Measurements from ENCODE around the gene ROBO2.
"Not testable (repeated sequence)": the region's sequence is repeated elsewhere in the genome, so short reads cannot be mapped to it uniquely, and the experiment has no call there.

ROBO2 gene

GRCh38 chr3:77338195-77338594, 298.3 kb downstream of the ROBO2 start:
- DNase-seq (ENCODE audit: low read depth) = no peak

DNA sequence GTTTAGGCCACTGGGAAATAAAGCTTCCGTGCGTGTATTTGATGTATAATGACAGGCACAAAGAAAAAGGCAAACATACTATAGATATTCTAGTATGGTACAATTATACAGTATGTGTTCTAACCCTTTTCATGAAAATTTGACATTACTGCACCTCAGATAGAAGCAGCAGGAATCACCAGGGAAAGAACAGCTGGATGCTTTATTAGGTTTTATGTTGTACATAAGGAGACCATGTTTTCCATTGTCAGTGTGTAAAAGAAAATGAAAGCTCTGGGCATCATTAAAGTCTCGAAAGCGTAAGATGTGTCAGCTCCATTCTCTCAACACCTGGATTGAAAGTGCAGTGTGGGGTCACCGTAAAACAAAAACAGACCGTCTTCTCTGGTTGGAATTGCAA, 302.1 kb downstream of the ROBO2 start:
- no peak for DNase-seq (ENCODE audit: low read depth)

DNA sequence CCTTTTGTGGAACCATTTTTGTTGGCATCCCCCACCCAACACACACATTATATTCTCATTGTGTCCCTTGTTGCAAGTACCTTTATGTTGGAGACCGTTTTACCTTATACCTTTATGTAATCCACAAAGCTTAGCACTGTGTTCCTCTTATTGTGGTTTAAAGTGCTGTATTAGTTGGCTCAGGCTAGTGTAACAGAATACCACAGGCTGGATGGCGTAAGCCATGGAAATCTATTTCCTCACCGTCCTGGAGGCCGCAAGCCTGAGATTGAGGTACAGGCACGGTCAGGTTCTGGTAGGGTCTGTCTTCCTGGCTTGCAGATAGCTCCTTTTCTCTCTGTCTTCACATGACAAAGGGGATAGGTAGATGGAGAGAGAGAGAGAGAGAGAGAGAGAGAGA, 302.8 kb downstream of the ROBO2 start:
- DNase-seq (ENCODE audit: low read depth) = no peak

DNA sequence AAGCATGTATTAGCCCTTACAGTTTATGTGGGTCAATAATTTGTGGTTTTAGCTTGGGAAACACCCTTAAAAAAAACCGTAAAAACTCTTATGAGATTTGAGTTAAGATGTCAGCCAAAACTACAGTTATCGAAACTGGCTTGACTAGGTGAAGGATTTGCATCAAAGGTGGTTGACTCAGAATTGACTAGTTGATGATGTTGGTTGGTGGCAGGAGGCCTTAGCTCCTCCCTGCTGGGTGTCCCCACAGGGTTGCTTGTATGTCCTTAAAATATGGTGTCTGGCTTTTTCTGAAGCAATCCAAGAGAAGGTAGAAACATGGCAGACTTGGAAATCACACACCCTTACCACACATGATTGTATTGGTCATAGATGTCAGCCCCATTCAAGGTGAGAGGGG, 305.1 kb downstream of the ROBO2 start:
- no peak for DNase-seq (ENCODE audit: low read depth)

- peak; percentile 23 for DNase-seq (ENCODE audit: low read depth)
These were observed 308.5 kb downstream of the ROBO2 start for GRCh38 chr3:77348244-77348855.

GRCh38 chr3:77354958-77355357, 315.1 kb downstream of the ROBO2 start:
- DNase-seq (ENCODE audit: low read depth) = no peak

DNA sequence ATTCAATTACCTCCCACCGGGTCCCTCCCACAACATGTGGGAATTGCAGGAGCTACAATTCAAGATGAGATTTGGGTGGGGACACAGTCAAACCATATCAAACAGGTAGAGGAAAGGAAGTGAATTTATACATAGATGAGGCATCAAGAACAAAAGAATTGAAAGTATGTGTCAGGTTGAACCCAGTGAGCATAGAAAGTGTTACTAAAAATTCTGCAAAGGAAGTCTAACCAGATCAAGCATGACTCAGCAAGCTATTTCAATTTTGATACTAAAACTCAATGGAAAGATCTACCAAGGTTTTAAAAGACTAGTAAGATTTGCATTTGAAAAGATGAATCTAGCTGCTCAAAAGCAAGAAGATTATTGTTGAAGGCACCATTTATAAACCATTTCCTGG, 323.0 kb downstream of the ROBO2 start:
- no peak for DNase-seq (ENCODE audit: low read depth)

GRCh38 chr3:77365152-77365551, 325.3 kb downstream of the ROBO2 start:
- no peak for DNase-seq (ENCODE audit: low read depth)

- DNase-seq (ENCODE audit: low read depth) = peak; percentile 10
These were observed 330.5 kb downstream of the ROBO2 start for GRCh38 chr3:77370413-77370812.

DNA sequence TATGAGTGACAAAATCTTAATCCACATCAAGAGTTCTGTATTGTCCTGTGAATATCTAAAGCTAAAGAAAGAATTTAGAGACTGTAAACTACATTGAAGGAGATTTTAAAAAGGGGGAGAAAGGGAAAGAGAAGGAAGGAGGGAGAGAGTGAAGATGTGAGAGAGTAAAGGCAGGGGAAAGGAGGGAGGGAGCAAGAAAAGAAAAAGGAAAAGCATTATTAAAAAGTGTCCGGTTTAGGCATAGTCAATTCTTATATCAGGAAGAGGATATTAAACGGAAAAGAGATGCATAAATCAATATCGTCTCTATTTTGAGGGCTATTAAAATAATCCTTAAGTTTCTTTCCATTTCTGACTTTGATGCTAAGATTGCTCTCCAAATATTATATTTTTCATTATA, 332.1 kb downstream of the ROBO2 start:
- no peak for DNase-seq (ENCODE audit: low read depth)

- no peak for DNase-seq (ENCODE audit: low read depth)
These were observed 332.9 kb downstream of the ROBO2 start for GRCh38 chr3:77372634-77373346.

- DNase-seq (ENCODE audit: low read depth) = no peak
These were observed 333.7 kb downstream of the ROBO2 start for GRCh38 chr3:77373619-77374018.

DNA sequence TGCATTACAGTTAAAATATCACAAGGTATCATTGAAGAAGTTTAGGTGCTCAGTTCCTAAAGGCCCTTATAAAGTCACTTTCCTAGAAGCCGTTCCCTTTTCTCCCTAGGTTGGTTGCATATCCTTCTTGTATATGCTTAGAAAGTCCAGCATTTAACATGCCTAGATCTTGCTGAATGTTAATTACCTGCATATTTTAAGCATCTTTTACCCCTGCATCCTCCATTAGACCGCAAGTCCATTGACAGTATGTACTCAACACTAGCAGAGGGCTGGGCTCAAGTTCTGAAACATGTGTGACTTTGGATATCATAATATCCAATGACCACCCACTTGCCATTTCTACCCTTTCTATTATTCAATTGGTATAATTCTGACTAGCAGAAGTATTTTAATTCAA, 336.6 kb downstream of the ROBO2 start:
- DNase-seq (ENCODE audit: low read depth) = no peak

- no peak for DNase-seq (ENCODE audit: low read depth)
These were observed 337.8 kb downstream of the ROBO2 start for GRCh38 chr3:77377717-77378116.

DNA sequence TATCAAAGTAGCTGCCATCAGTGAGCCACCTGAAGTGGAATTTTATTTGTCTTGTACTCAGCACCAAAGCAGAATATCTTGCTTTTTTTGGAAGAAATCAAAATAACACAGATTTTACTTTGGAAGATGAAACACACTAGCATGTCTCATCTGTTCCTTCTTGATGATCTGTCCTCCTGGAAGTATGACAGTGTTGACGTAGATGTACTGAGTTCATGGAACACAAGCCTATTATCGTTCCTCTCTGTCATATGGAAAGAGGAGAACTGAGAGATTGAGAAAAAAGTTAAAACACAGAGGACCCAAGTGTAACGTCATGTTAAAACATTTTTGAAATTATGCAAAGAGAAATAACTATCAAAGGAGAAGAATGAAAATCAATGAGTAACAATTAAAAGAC, 340.2 kb downstream of the ROBO2 start:
- no peak for DNase-seq (ENCODE audit: low read depth)

- no peak for DNase-seq (ENCODE audit: low read depth)
These were observed 341.5 kb downstream of the ROBO2 start for GRCh38 chr3:77381431-77381830.

DNA sequence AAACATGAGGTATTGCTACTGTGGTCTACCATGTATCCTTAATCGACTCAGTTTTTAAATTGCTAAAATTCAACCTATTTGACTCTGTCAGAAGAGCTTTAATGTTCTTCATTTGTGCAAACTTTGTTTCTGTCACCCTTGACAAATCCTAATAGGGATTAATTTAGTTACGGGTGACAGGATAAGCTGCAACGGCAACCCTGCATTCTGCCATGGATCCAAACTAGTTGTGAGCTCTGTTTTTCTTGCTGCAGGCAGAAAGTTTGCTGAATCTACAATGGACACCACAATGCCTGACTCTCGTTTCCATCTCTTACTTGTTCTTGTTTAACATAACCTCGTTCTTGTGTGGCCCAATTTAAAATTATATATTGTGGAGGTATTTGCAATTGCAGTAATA, 352.3 kb downstream of the ROBO2 start:
- DNase-seq (ENCODE audit: low read depth) = no peak

DNA sequence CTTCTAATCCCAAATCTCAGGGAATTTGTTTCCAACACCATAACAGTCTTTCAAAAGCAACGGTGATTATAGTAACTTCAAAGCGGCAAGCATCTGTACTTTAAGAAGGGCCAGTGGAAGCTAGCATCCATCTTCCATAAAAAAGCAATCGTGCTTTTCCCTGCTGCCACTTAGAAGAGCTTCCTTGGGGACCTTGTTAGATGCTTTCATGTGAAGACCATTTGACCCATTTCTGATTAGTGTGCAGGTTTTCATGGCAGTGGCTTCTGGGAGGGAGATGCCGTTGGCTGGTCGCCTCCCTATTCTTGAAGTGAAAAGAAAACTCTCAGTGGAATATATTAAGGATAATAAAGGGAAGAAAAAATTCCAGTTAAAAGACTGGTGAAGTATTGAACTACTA, 354.1 kb downstream of the ROBO2 start:
- no peak for DNase-seq (ENCODE audit: low read depth)

- no peak for DNase-seq (ENCODE audit: low read depth)
These were observed 365.0 kb downstream of the ROBO2 start for GRCh38 chr3:77404871-77405270.

DNA sequence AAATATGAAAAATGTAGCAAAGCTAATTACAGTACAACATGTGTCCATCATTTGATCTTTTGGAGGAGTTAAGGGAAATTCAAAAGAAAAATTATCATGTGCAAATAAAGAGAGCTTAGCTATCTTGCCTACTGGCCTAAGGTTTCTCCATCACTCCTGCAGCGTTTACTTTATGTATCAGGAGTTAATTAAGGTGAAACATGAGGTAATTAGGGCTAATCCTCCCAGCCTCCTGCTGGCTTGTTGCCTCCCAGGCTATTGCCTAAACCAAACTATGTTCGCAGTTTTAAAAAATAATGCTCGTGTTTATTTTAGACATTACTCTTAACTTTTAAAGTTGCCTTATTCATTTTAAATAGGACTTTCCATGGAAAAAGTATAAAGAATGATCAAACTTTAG, 367.5 kb downstream of the ROBO2 start:
- no peak for DNase-seq (ENCODE audit: low read depth)

GRCh38 chr3:77410334-77410733, 370.4 kb downstream of the ROBO2 start:
- not testable (repeated sequence) for DNase-seq (ENCODE audit: low read depth)

DNA sequence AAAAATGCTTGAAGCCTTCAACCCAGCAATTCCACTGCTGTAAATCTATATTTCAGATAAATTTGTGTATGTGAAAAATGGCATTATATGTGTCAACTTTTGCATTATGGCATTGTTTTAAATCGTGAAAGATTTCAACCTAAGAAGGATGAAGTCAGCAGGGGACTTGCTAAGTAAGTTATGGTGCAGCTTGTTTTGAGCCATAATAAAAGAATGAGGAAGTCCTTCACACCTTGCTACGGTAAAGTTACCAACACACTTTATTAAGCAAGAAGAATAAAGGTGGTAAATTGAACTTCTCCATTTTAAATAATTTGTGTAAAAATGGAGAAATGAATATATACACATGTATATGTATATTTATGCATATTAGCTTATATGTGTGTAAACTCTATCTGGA, 371.4 kb downstream of the ROBO2 start:
- DNase-seq (ENCODE audit: low read depth) = no peak

DNA sequence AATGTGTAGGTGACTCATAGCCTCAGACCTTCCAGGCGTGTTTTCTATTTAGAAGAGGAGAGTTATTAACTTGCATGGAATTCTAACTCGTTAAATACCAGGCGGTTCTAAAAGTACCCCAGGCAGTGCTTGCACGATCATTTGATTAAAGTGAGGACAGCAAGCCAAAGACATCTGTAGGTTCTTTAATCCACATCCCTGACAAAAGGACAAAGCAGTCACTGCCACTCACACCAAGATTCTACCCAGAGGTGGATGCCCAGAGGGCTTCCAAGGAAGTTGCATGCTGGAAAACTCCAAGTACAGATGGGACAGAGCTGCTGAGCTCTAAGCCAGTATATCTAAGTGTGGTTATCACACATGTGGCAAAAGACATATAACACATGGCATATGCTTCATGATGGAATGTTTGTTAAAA, 372.1 kb downstream of the ROBO2 start:
- peak; percentile 28 for DNase-seq (ENCODE audit: low read depth)

- peak; percentile 20 for DNase-seq (ENCODE audit: low read depth)
These were observed 372.7 kb downstream of the ROBO2 start for GRCh38 chr3:77412584-77412983.
